GM18868 (cell line): ENCODE results near the gene TRIO.
A peak's percentile ranks its signal among the peaks of the same experiment; 100 is the strongest.
"Not testable (repeated sequence)": the region's sequence is repeated elsewhere in the genome, so short reads cannot be mapped to it uniquely, and the experiment has no call there.

ENCODE experiments used
- ATAC-seq: cut with Tn5 transposase; IDR thresholded peaks from one replicate; pipeline ENCODE4 v1.9.1; 2021; ENCODE audit warnings: mild to moderate bottlenecking, moderate library complexity; ENCODE audit not compliant: unreplicated experiment

The TRIO gene

GRCh38 chr5:14142827-14143545, at the start of gene TRIO:
TSS of gene TRIO (plus strand) at chr5:14143342. CDS start at chr5:14143726, 384 bp downstream.
- peak; percentile 40 for ATAC-seq

GRCh38 chr5:14097380-14097779, 45.8 kb upstream of the TRIO start:
- ATAC-seq, result not testable (repeated sequence)

GRCh38 chr5:14097998-14098471, 45.1 kb upstream of the TRIO start:
- ATAC-seq, result no peak

- no peak for ATAC-seq
Observed at GRCh38 chr5:14100281-14100680, 42.9 kb upstream of the TRIO start.

GRCh38 chr5:14101922-14102321, 41.2 kb upstream of the TRIO start:
- no peak for ATAC-seq

GRCh38 chr5:14102666-14103065, 40.5 kb upstream of the TRIO start:
- ATAC-seq, result no peak

GRCh38 chr5:14105718-14106410, 37.3 kb upstream of the TRIO start:
- no peak for ATAC-seq

- ATAC-seq, result no peak
Observed at GRCh38 chr5:14107536-14107935, 35.6 kb upstream of the TRIO start.

- ATAC-seq, result peak; percentile 71
Observed at GRCh38 chr5:14108170-14108996, 34.8 kb upstream of the TRIO start.

- peak; percentile 86 for ATAC-seq
Observed at GRCh38 chr5:14109041-14109747, 33.9 kb upstream of the TRIO start.

GRCh38 chr5:14109771-14110170, 33.4 kb upstream of the TRIO start:
- ATAC-seq, result no peak

GRCh38 chr5:14110196-14110595, 32.9 kb upstream of the TRIO start:
- no peak for ATAC-seq

- no peak for ATAC-seq
Observed at GRCh38 chr5:14110680-14111079, 32.5 kb upstream of the TRIO start.

- ATAC-seq, result no peak
Observed at GRCh38 chr5:14112998-14113652, 30.0 kb upstream of the TRIO start.

- ATAC-seq, result no peak
Observed at GRCh38 chr5:14114615-14115251, 28.4 kb upstream of the TRIO start.

- no peak for ATAC-seq
Observed at GRCh38 chr5:14115323-14115895, 27.7 kb upstream of the TRIO start.

GRCh38 chr5:14118551-14119320, 24.4 kb upstream of the TRIO start:
- ATAC-seq, result no peak

- ATAC-seq, result no peak
Observed at GRCh38 chr5:14120176-14120575, 23.0 kb upstream of the TRIO start.

- no peak for ATAC-seq
Observed at GRCh38 chr5:14121552-14121951, 21.6 kb upstream of the TRIO start.
